Smooth muscle cell (in vitro differentiated cells): ENCODE results near the gene NGEF. TPM values are rescaled to one million over a fixed set of nuclear protein-coding genes. Genes with fewer than 3 reads are reported as not detected.

Source experiments
- DNase-seq: peaks from one replicate; lab custom pipeline; 2025; ENCODE audit not compliant: unreplicated experiment; lab: John Stamatoyannopoulos, UW
- H2AFZ ChIP-seq: fragments of 200-600 bp; sonication (generic); 2 replicates; pipeline ENCODE4 v1.6.0; 2016; ENCODE audit warnings: antibody characterized with exemption, low read depth, mild to moderate bottlenecking
- H3F3A ChIP-seq: fragments of 200-600 bp; sonication (generic); 2 replicates; pipeline ENCODE4 v1.6.0; 2017; ENCODE audit warnings: antibody characterized with exemption, low read depth
- H3K27ac ChIP-seq: fragments of 200-600 bp; sonication (generic); 2 replicates; pipeline ENCODE4 v1.5.1; 2016; ENCODE audit warnings: low read depth, mild to moderate bottlenecking
- H3K27me3 ChIP-seq: fragments of 200-600 bp; sonication (generic); 2 replicates; pipeline ENCODE4 v1.6.1; 2016; ENCODE audit warnings: low read depth, mild to moderate bottlenecking
- H3K36me3 ChIP-seq: fragments of 200-600 bp; sonication (generic); 2 replicates; pipeline ENCODE4 v1.5.1; 2016; ENCODE audit warnings: low read depth
- H3K4me1 ChIP-seq: fragments of 200-600 bp; sonication (generic); 2 replicates; pipeline ENCODE4 v1.5.1; 2016; ENCODE audit warnings: low read depth
- H3K4me2 ChIP-seq: fragments of 200-600 bp; sonication (generic); 2 replicates; pipeline ENCODE4 v1.6.0; 2016; ENCODE audit warnings: mild to moderate bottlenecking
- H3K4me3 ChIP-seq: fragments of 200-600 bp; sonication (generic); 2 replicates; pipeline ENCODE4 v1.5.1; 2016; ENCODE audit warnings: mild to moderate bottlenecking
- H3K79me2 ChIP-seq: fragments of 200-600 bp; sonication (generic); 2 replicates; pipeline ENCODE4 v1.6.0; 2016; ENCODE audit warnings: low read depth, mild to moderate bottlenecking
- H3K9ac ChIP-seq: fragments of 200-600 bp; sonication (generic); 2 replicates; pipeline ENCODE4 v1.6.0; 2016; ENCODE audit warnings: low read depth
- H3K9me3 ChIP-seq: fragments of 200-600 bp; sonication (generic); replicated peaks from 2 replicates; pipeline ENCODE4 v1.5.1; 2016; ENCODE audit warnings: low read depth
- H4K20me1 ChIP-seq: fragments of 200-600 bp; sonication (generic); 2 replicates; pipeline ENCODE4 v1.6.0; 2016; ENCODE audit warnings: low read depth
- CTCF ChIP-seq: fragments of 200-600 bp; sonication (generic); IDR thresholded peaks from 2 replicates; pipeline ENCODE4 v1.5.1; 2017; ENCODE audit warnings: borderline replicate concordance, mild to moderate bottlenecking, antibody characterized with exemption; ENCODE audit not compliant: insufficient read depth, poor library complexity, severe bottlenecking
- WGBS: methylation state at CpG from one replicate; pipeline ENCODE4 v1.1.7; 2016; ENCODE audit warnings: low lambda C conversion rate; 5-methylcytosine and 5-hydroxymethylcytosine counted together
- polyA plus RNA-seq: library from polyadenylated mRNA; unstranded; fragments of >200 nt; fragmentation: Nextera tagmentation; extraction: Ambion mirVana; gene quantifications from 2 replicates; pipeline ENCODE4 v1.2.1, GENCODE V29; 2016
- total RNA-seq: library from RNA; depleted of rRNA; stranded (reverse); fragments of >200 nt; gene quantifications from 2 replicates; pipeline ENCODE4 v1.2.3, GENCODE V29; 2014

NGEF gene
- total and polyA plus RNA-seq, 2 experiments from 2014 or later = 0.09 TPM; not detected in 1

GRCh38 chr2:232901736-232902578 lies 111.1 kb downstream of the NGEF start:
- Histone ChIP-seq H2AFZ (no peak overlapping the region), H3F3A (no peaks in the 10 kb centered on the region), H3K4me3 (no peak overlapping the region), H3K4me1 (peaks cover 10% of the 10 kb centered on the region), H4K20me1 (no peaks in the 10 kb centered on the region), H3K27me3 (no peaks in the 10 kb centered on the region), H3K79me2 (no peaks in the 10 kb centered on the region), H3K9me3 (no peaks in the 10 kb centered on the region), H3K4me2 (peak overlapping the region; percentile 30), H3K36me3 (no peaks in the 10 kb centered on the region), H3K27ac (peak overlapping the region; percentile 67), H3K9ac (peak overlapping the region; percentile 18)
- no peak for TF ChIP-seq CTCF
- 67% methylated on average over 25 of the region's 28 CpGs for WGBS
- DNase-seq = no peak

- DNase-seq = no peak
- Histone ChIP-seq H3K27ac (peak overlapping the region; percentile 67), H3K9me3 (no peaks in the 10 kb centered on the region), H3K36me3 (no peaks in the 10 kb centered on the region), H4K20me1 (no peaks in the 10 kb centered on the region), H3K4me1 (peaks cover 10% of the 10 kb centered on the region), H3K27me3 (no peaks in the 10 kb centered on the region), H3K4me3 (no peak overlapping the region), H3K79me2 (no peaks in the 10 kb centered on the region), H2AFZ (no peak overlapping the region), H3F3A (no peaks in the 10 kb centered on the region), H3K9ac (peak overlapping the region; percentile 18), H3K4me2 (peak overlapping the region; percentile 6)
- 71% methylated on average over 43 of the region's 43 CpGs for WGBS
- TF ChIP-seq CTCF = no peak
Observed at GRCh38 chr2:232900811-232901735, 112.0 kb downstream of the NGEF start.

- peaks cover 10% of the 10 kb centered on the region for H3K4me1 ChIP-seq
- H3K36me3 ChIP-seq = no peaks in the 10 kb centered on the region
- no peak overlapping the region for H3K9ac ChIP-seq
- peak overlapping the region; percentile 55 for H3K27ac ChIP-seq
- DNase-seq = no peak
- WGBS = 72% methylated on average over 14 of the region's 18 CpGs
- no peak overlapping the region for H3K4me2 ChIP-seq
- H3K9me3 ChIP-seq = no peaks in the 10 kb centered on the region
- no peaks in the 10 kb centered on the region for H3F3A ChIP-seq
- H2AFZ ChIP-seq = no peak overlapping the region
- H3K4me3 ChIP-seq = no peak overlapping the region
- no peaks in the 10 kb centered on the region for H4K20me1 ChIP-seq
- no peaks in the 10 kb centered on the region for H3K79me2 ChIP-seq
- no peaks in the 10 kb centered on the region for H3K27me3 ChIP-seq
- TF ChIP-seq CTCF = no peak
Observed at GRCh38 chr2:232898592-232899543, 114.2 kb downstream of the NGEF start.
